ENCODE results near the gene FARP1. TPM values are rescaled to one million over a fixed set of nuclear protein-coding genes. Genes with fewer than 3 reads are reported as not detected.

The FARP1 gene
- total RNA-seq, 1 experiment from 2014 or later = 96.6 TPM

DNA sequence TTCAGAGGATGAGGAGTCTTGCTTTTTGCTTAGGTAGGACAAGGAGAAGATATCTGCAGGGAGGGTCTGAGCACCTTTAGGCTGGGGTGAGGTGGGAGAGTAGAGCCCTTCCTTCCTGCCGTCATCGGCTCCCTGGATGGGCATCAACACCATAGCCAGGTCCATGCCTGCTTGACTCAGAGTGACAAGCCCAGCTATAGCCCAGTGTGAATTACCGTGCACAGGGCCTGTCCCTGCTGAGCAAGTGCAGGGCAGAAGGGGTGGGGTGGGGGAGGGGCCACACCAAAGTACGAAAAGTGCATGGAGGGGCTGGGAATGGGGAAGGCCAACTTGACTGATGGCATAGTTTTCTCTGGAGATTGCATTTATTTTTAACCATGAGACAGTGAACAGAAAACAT, 64.5 kb downstream of the FARP1 start:
- DNase-seq (ENCODE audit: low spot score) (no peak), ATAC-seq (peak; percentile 50)
- peak overlapping the region; percentile 67; the same call in 1 of the 2 replicates for H3K27ac Mint-ChIP-seq
- TF ChIP-seq NFYB (CRISPR knock-in tag; conservative IDR thresholded peaks at IDR 0.05; ENCODE audit: low read depth) = no peak
- no peak for TF ChIP-seq ZNF396 (CRISPR knock-in tag; IDR thresholded peaks at IDR 0.05; ENCODE audit: borderline replicate concordance)
- no peak for TF ChIP-seq ZNF121 (CRISPR knock-in tag; IDR thresholded peaks at IDR 0.05)
- TF ChIP-seq ELF4 (CRISPR knock-in tag; IDR thresholded peaks at IDR 0.05; ENCODE audit: low read depth) = no peak
- TF ChIP-seq CREB1 (CRISPR knock-in tag; IDR thresholded peaks at IDR 0.05) = no peak
- TF ChIP-seq RORB (CRISPR knock-in tag; IDR thresholded peaks at IDR 0.05) = no peak
- H3K9me3 Mint-ChIP-seq = peaks cover 43% of the 10 kb centered on the region
- ChIA-PET POLR2A (no interaction called here), CTCF (no interaction called here)
- H3K4me3 Mint-ChIP-seq = no peak overlapping the region
- peaks cover 24% of the 10 kb centered on the region for H3K4me1 Mint-ChIP-seq
- no peaks in the 10 kb centered on the region for H3K27me3 Mint-ChIP-seq (ENCODE audit: low read depth)
- H3K36me3 Mint-ChIP-seq = peaks cover 58% of the 10 kb centered on the region

GRCh38 chr13:98208606-98209005, 65.7 kb downstream of the FARP1 start:
- Mint-ChIP-seq H3K9me3 (peaks cover 43% of the 10 kb centered on the region), H3K27ac (peak overlapping the region; percentile 71; the same call in 1 of the 2 replicates), H3K4me1 (peaks cover 29% of the 10 kb centered on the region), H3K36me3 (peaks cover 52% of the 10 kb centered on the region), H3K4me3 (no peak overlapping the region), H3K27me3 (ENCODE audit: low read depth) (no peaks in the 10 kb centered on the region)
- TF ChIP-seq ZNF317 (CRISPR knock-in tag; IDR thresholded peaks at IDR 0.05; ENCODE audit: borderline replicate concordance, low read depth) (no peak), MYBL2 (CRISPR knock-in tag; IDR thresholded peaks at IDR 0.05) (no peak), ETV6 (CRISPR knock-in tag; IDR thresholded peaks at IDR 0.05) (no peak), ATF6 (CRISPR knock-in tag; IDR thresholded peaks at IDR 0.05) (no peak), SOX15 (CRISPR knock-in tag; IDR thresholded peaks at IDR 0.05) (no peak), GABPB1 (CRISPR knock-in tag; IDR thresholded peaks at IDR 0.05) (no peak), TEAD1 (CRISPR knock-in tag; IDR thresholded peaks at IDR 0.05) (no peak), NFYB (CRISPR knock-in tag; conservative IDR thresholded peaks at IDR 0.05; ENCODE audit: low read depth) (no peak), MAX (CRISPR knock-in tag; IDR thresholded peaks at IDR 0.05) (no peak)
- no peak for DNase-seq (ENCODE audit: low spot score)
- CTCF ChIA-PET = no interaction called here
- ATAC-seq = no peak
- POLR2A ChIA-PET = no interaction called here

- Mint-ChIP-seq H3K9me3 (peaks cover 18% of the 10 kb centered on the region), H3K4me1 (peaks cover 43% of the 10 kb centered on the region), H3K27me3 (ENCODE audit: low read depth) (no peaks in the 10 kb centered on the region), H3K4me3 (no peak overlapping the region), H3K27ac (peak overlapping the region; percentile 65), H3K36me3 (peaks cover 33% of the 10 kb centered on the region)
- TF ChIP-seq EMX1 (CRISPR knock-in tag; IDR thresholded peaks at IDR 0.05) = no peak
- TF ChIP-seq ZNF121 (CRISPR knock-in tag; IDR thresholded peaks at IDR 0.05) = no peak
- TF ChIP-seq CREM (CRISPR knock-in tag; IDR thresholded peaks at IDR 0.05) = no peak
- no peak for TF ChIP-seq MXD4 (CRISPR knock-in tag; IDR thresholded peaks at IDR 0.05; ENCODE audit: borderline replicate concordance)
- no peak for TF ChIP-seq MYBL2 (CRISPR knock-in tag; IDR thresholded peaks at IDR 0.05)
- TF ChIP-seq, protein P1, sequence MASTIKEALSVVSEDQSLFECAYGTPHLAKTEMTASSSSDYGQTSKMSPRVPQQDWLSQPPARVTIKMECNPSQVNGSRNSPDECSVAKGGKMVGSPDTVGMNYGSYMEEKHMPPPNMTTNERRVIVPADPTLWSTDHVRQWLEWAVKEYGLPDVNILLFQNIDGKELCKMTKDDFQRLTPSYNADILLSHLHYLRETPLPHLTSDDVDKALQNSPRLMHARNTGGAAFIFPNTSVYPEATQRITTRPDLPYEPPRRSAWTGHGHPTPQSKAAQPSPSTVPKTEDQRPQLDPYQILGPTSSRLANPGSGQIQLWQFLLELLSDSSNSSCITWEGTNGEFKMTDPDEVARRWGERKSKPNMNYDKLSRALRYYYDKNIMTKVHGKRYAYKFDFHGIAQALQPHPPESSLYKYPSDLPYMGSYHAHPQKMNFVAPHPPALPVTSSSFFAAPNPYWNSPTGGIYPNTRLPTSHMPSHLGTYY (CRISPR knock-in tag; IDR thresholded peaks at IDR 0.05) = no peak
- no peak for TF ChIP-seq GABPB1 (CRISPR knock-in tag; IDR thresholded peaks at IDR 0.05)
- no peak for TF ChIP-seq E2F4 (CRISPR knock-in tag; IDR thresholded peaks at IDR 0.05; ENCODE audit: borderline replicate concordance, low read depth)
- no peak for TF ChIP-seq KAT7 (CRISPR knock-in tag; IDR thresholded peaks at IDR 0.05; ENCODE audit: borderline replicate concordance)
- no peak for TF ChIP-seq SP1 (CRISPR knock-in tag; conservative IDR thresholded peaks at IDR 0.05)
- TF ChIP-seq TCF7 (CRISPR knock-in tag; IDR thresholded peaks at IDR 0.05; ENCODE audit: low read depth) = no peak
- TF ChIP-seq, protein P2, sequence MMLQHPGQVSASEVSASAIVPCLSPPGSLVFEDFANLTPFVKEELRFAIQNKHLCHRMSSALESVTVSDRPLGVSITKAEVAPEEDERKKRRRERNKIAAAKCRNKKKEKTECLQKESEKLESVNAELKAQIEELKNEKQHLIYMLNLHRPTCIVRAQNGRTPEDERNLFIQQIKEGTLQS (CRISPR knock-in tag; conservative IDR thresholded peaks at IDR 0.05) = no peak
- TF ChIP-seq ESRRA (CRISPR knock-in tag; IDR thresholded peaks at IDR 0.05; ENCODE audit: borderline replicate concordance) = no peak
- no peak for TF ChIP-seq NR3C1 (CRISPR knock-in tag; conservative IDR thresholded peaks at IDR 0.05; ENCODE audit: low read depth)
- TF ChIP-seq FOXK1 (CRISPR knock-in tag; IDR thresholded peaks at IDR 0.05) = no peak
- no peak for TF ChIP-seq NFATC4 (CRISPR knock-in tag; IDR thresholded peaks at IDR 0.05)
- no peak for TF ChIP-seq JAZF1 (CRISPR knock-in tag; IDR thresholded peaks at IDR 0.05)
- no peak for ATAC-seq
- DNase-seq (ENCODE audit: low spot score) = no peak
- ChIA-PET CTCF (no interaction called here), POLR2A (interaction anchor here (1.2 kb wide), 1 partner anchor 11 kb away, joined by 3 read pairs; no protein-coding TSS in a partner anchor)
These were observed 69.9 kb downstream of the FARP1 start for GRCh38 chr13:98212763-98213162.

Measured in WTC11 (cell line).